ENCODE results near the gene INSRR. TPM values are rescaled to one million over a fixed set of nuclear protein-coding genes. Genes with fewer than 3 reads are reported as not detected.

Gene INSRR
- total RNA-seq, 1 donor from 2014 or later, result not detected

GRCh38 chr1:156809281-156809680, 49.6 kb downstream of the INSRR start:
- DNase-seq (ENCODE audit: low spot score), result no peak
- H3K4me1 Mint-ChIP-seq (ENCODE audit: low read depth), result peaks cover 10% of the 10 kb centered on the region
- H3K9me3 Mint-ChIP-seq (ENCODE audit: low read depth), result no peaks in the 10 kb centered on the region
- TF ChIP-seq CTCF (IDR thresholded peaks at IDR 0.05), result no peak
- no peak overlapping the region for H3K27ac Mint-ChIP-seq (ENCODE audit: unreplicated experiment)
- H3K27me3 Mint-ChIP-seq (ENCODE audit: low read depth), result peaks cover 14% of the 10 kb centered on the region
- H3K36me3 Mint-ChIP-seq (ENCODE audit: low read depth), result no peaks in the 10 kb centered on the region
- H3K4me3 Mint-ChIP-seq (ENCODE audit: unreplicated experiment), result no peak overlapping the region

GRCh38 chr1:156808186-156809030, 50.5 kb downstream of the INSRR start:
- no peak for TF ChIP-seq CTCF (IDR thresholded peaks at IDR 0.05)
- Mint-ChIP-seq H3K36me3 (ENCODE audit: low read depth) (no peaks in the 10 kb centered on the region), H3K4me3 (ENCODE audit: unreplicated experiment) (no peak overlapping the region), H3K27me3 (ENCODE audit: low read depth) (peaks cover 14% of the 10 kb centered on the region), H3K9me3 (ENCODE audit: low read depth) (no peaks in the 10 kb centered on the region), H3K4me1 (ENCODE audit: low read depth) (peaks cover 3% of the 10 kb centered on the region), H3K27ac (ENCODE audit: unreplicated experiment) (no peak overlapping the region)
- DNase-seq (ENCODE audit: low spot score), result no peak

GRCh38 chr1:156807627-156808026, 51.3 kb downstream of the INSRR start:
- DNase-seq (ENCODE audit: low spot score), result no peak
- no peaks in the 10 kb centered on the region for H3K4me1 Mint-ChIP-seq (ENCODE audit: low read depth)
- TF ChIP-seq CTCF (IDR thresholded peaks at IDR 0.05), result no peak
- H3K27ac Mint-ChIP-seq (ENCODE audit: unreplicated experiment), result no peak overlapping the region
- H3K36me3 Mint-ChIP-seq (ENCODE audit: low read depth), result no peaks in the 10 kb centered on the region
- H3K9me3 Mint-ChIP-seq (ENCODE audit: low read depth), result no peaks in the 10 kb centered on the region
- peaks cover 14% of the 10 kb centered on the region for H3K27me3 Mint-ChIP-seq (ENCODE audit: low read depth)
- no peak overlapping the region for H3K4me3 Mint-ChIP-seq (ENCODE audit: unreplicated experiment)

- no peaks in the 10 kb centered on the region for H3K9me3 Mint-ChIP-seq (ENCODE audit: low read depth)
- no peak overlapping the region for H3K4me3 Mint-ChIP-seq (ENCODE audit: unreplicated experiment)
- no peaks in the 10 kb centered on the region for H3K36me3 Mint-ChIP-seq (ENCODE audit: low read depth)
- peaks cover 8% of the 10 kb centered on the region for H3K27me3 Mint-ChIP-seq (ENCODE audit: low read depth)
- no peaks in the 10 kb centered on the region for H3K4me1 Mint-ChIP-seq (ENCODE audit: low read depth)
- DNase-seq (ENCODE audit: low spot score), result no peak
- TF ChIP-seq CTCF (IDR thresholded peaks at IDR 0.05), result no peak
- H3K27ac Mint-ChIP-seq (ENCODE audit: unreplicated experiment), result no peak overlapping the region
Observed at GRCh38 chr1:156806512-156807440, 52.1 kb downstream of the INSRR start.

Measured in chondrocyte (in vitro differentiated cells).